ENCODE measurements around the gene NCOA7.
A peak's percentile ranks its signal among the peaks of the same experiment; 100 is the strongest.

DNA sequence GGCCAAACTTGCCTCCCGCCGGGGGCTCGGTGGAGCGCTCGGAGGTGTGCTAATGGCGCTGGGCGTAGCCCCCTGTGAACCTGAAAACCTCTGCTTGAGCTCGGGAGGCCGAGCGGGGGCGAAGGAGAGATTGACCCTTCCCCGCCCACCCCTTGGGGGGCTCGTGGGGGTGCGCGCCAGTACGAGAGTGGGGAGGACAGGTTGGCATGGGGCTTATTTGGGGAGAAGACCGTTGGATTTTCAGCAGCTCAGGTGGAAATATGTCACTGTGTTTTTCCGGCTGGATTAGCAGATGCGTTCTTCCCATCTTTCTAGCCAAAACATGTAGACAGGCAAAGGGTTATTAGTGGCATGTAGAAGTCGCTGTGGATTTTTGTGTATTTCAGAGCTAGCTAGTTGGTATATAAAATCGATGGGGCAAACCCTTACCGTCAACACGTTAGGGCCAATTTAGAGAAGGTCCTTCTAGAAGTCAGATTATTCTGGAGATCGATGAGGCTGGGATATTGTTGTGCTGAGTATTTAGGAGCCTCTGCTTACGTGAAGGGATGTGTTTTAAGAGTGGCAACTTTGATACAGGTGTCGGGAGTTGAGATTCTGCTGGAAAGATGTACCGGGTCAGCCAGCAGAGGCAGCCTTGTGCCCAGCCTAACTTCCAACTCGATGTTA lies 525 bp downstream of the NCOA7 start:
- TF ChIP-seq, protein P1, sequence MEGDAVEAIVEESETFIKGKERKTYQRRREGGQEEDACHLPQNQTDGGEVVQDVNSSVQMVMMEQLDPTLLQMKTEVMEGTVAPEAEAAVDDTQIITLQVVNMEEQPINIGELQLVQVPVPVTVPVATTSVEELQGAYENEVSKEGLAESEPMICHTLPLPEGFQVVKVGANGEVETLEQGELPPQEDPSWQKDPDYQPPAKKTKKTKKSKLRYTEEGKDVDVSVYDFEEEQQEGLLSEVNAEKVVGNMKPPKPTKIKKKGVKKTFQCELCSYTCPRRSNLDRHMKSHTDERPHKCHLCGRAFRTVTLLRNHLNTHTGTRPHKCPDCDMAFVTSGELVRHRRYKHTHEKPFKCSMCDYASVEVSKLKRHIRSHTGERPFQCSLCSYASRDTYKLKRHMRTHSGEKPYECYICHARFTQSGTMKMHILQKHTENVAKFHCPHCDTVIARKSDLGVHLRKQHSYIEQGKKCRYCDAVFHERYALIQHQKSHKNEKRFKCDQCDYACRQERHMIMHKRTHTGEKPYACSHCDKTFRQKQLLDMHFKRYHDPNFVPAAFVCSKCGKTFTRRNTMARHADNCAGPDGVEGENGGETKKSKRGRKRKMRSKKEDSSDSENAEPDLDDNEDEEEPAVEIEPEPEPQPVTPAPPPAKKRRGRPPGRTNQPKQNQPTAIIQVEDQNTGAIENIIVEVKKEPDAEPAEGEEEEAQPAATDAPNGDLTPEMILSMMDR (IDR thresholded peaks at IDR 0.05; ENCODE audit: insufficient read depth, low read length, poor library complexity, severe bottlenecking) = peak; percentile 45
- no peak for TF ChIP-seq EZH2phosphoT487 (conservative IDR thresholded peaks at IDR 0.05; ENCODE audit: low read length)

Data from SU-DHL-6 (cell line).